GM12878 (cell line): ENCODE measurements around the gene MAGEA1. TPM values are rescaled to one million over a fixed set of nuclear protein-coding genes. Genes with fewer than 3 reads are reported as not detected.
A peak's percentile ranks its signal among the peaks of the same experiment; 100 is the strongest.
"Not testable (repeated sequence)": the region's sequence is repeated elsewhere in the genome, so short reads cannot be mapped to it uniquely, and the experiment has no call there.

Experiments
- ATAC-seq: fragments of 200-7000 bp; cut with Tn5 transposase; 3 replicates; pipeline ENCODE4 v1.9.1; 2020; ENCODE audit warnings: mild to moderate bottlenecking, moderate library complexity
- BruUV-seq: library from RNA; stranded (reverse); fragments of 400-500 nt; replicated peaks from 2 replicates; lab custom pipeline; 2021; lab: Mats Ljungman, UMichigan
- CTCF ChIA-PET: fragments of 300-600 bp; sonication (Branson Sonifier 250); formaldehyde crosslinking; extraction: SDS; loops from one replicate; lab custom pipeline; 2021; ENCODE audit warnings: inconsistent platforms; lab: Yijun Ruan, JAX
- POLR2A ChIA-PET: fragments of 350-600 bp; formaldehyde crosslinking; extraction: SDS; loops from one replicate; lab custom pipeline; 2021; ENCODE audit warnings: inconsistent platforms; lab: Charles Lee
- RAD21 ChIA-PET: fragments of 300-600 bp; sonication (Branson Sonifier 250); formaldehyde crosslinking; loops from one replicate; lab custom pipeline; 2023; ENCODE audit warnings: antibody characterized with exemption; ENCODE audit not compliant: unreplicated experiment; lab: Charles Lee
- SMC1A ChIA-PET: fragments of 300-600 bp; sonication (Branson Sonifier 250); formaldehyde crosslinking; loops from one replicate; lab custom pipeline; 2023; ENCODE audit not compliant: unreplicated experiment, uncharacterized antibody; lab: Charles Lee
- DNase-seq: peaks from one replicate; pipeline ENCODE4 v3.0.0-alpha.2; 2011; ENCODE audit warnings: low read depth, low spot score
- FAIRE-seq: peaks from 3 replicates; lab custom pipeline; 2011; peaks lifted over from hg19 to GRCh38; lab: Jason Lieb, UNC
- H2AFZ ChIP-seq: 2 replicates; pipeline ENCODE4 v1.6.0; 2011; ENCODE audit warnings: low read depth, low read length, control low read depth; ENCODE audit not compliant: control insufficient read depth
- H3K27ac ChIP-seq: 2 replicates; pipeline ENCODE4 v1.5.1; 2011; ENCODE audit warnings: control low read depth; ENCODE audit not compliant: control insufficient read depth, insufficient read depth
- H3K27me3 ChIP-seq, 2 experiments: replicated peaks in 1 of 2; 2 replicates each; pipeline versions ENCODE4 v1.6.0 to v1.6.1; 2011; ENCODE audit warnings: low read length in 1 of 2; ENCODE audit not compliant: control insufficient read depth in 2 of 2, insufficient read depth in 2 of 2
- H3K36me3 ChIP-seq, 2 experiments: 2 replicates each; pipeline ENCODE4 v1.5.1; 2011; ENCODE audit warnings: low read length in 1 of 2; ENCODE audit not compliant: control insufficient read depth in 2 of 2, insufficient read depth in 2 of 2
- H3K4me1 ChIP-seq: 2 replicates; pipeline ENCODE4 v1.6.1; 2011; ENCODE audit warnings: mild to moderate bottlenecking, low read length, moderate library complexity, mixed read lengths; ENCODE audit not compliant: control insufficient read depth, insufficient read depth
- H3K4me2 ChIP-seq: 2 replicates; pipeline ENCODE4 v1.6.0; 2011; ENCODE audit warnings: control low read depth; ENCODE audit not compliant: control insufficient read depth, insufficient read depth
- H3K4me3 ChIP-seq: fragments of 200-600 bp; sonication (generic); 2 replicates; pipeline ENCODE4 v1.5.1; 2016
- H3K79me2 ChIP-seq: 2 replicates; pipeline ENCODE4 v1.6.0; 2011; ENCODE audit warnings: low read length; ENCODE audit not compliant: control insufficient read depth, insufficient read depth
- H3K9ac ChIP-seq: 2 replicates; pipeline ENCODE4 v1.8.0; 2011; ENCODE audit warnings: low read length, control low read depth, mixed read lengths; ENCODE audit not compliant: control insufficient read depth, insufficient read depth
- H3K9me3 ChIP-seq: replicated peaks from 3 replicates; pipeline ENCODE4 v1.5.1; 2011; ENCODE audit warnings: mild to moderate bottlenecking, low read length; ENCODE audit not compliant: control insufficient read depth, insufficient read depth
- H4K20me1 ChIP-seq: 2 replicates; pipeline ENCODE4 v1.6.0; 2011; ENCODE audit not compliant: control insufficient read depth, insufficient read depth
- EP300 ChIP-seq, 2 experiments: fragments of 150-350 bp in 1 of 2; IDR thresholded peaks; 2 replicates each; pipeline ENCODE4 v1.6.1; 2011 to 2012; ENCODE audit warnings: low read depth in 2 of 2, low read length in 2 of 2, borderline replicate concordance in 1 of 2, improper control_type of control experiment in 1 of 2, inconsistent platforms in 1 of 2; ENCODE audit not compliant: control insufficient read depth in 1 of 2
- NFYB ChIP-seq: IDR thresholded peaks from 2 replicates; pipeline ENCODE4 v1.6.1; 2011; ENCODE audit warnings: low read depth, mild to moderate bottlenecking, low read length, improper control_type of control experiment, moderate library complexity; ENCODE audit not compliant: insufficient read depth
- WGBS: methylation state at CpG from one replicate; pipeline ENCODE4 v1.1.6; 2016; ENCODE audit warnings: low lambda C conversion rate; ENCODE audit not compliant: insufficient replicate concordance, insufficient coverage; ENCODE audit errors: missing lambda C conversion rate; 5-methylcytosine and 5-hydroxymethylcytosine counted together
- in situ Hi-C: fragments of 300-500 bp; cut with MboI; formaldehyde crosslinking; loops from 9 replicates; pipeline ENCODE4 v1.14.3; 2018; ENCODE audit warnings: mixed read lengths
- intact Hi-C: fragments of 100-400 bp; cut with micrococcal nuclease; formaldehyde crosslinking; loops from one replicate; pipeline ENCODE4 v1.14.2; 2022; ENCODE audit not compliant: unreplicated experiment
- polyA plus RNA-seq, 11 experiments: library from polyadenylated mRNA; depleted of rRNA in 4 of 11; unstranded in 6 of 11; stranded (reverse) in 5 of 11; fragments of >200 nt; fragmentation: Nextera tagmentation in 4 of 11; fragmentation: Illumina TruSeq in 1 of 11; extraction: Ambion mirVana in 4 of 11; extraction: Trizol in 1 of 11; gene quantifications; 1 replicate in 1 of 11; 2 replicates in 10 of 11; pipeline versions ENCODE4 v1.2.1 to v1.2.3, GENCODE V29; 2011 to 2016; ENCODE audit warnings: inconsistent platforms in 2 of 11, missing spikeins in 2 of 11, low read depth in 1 of 11
- total RNA-seq, 4 experiments: library from RNA; depleted of rRNA in 3 of 4; stranded (reverse); fragments of >200 nt in 3 of 4; fragmentation: Illumina TruSeq in 1 of 4; extraction: Trizol in 1 of 4; gene quantifications; 2 replicates each; pipeline versions ENCODE4 v1.2.1 to v1.2.3, GENCODE V29; 2013 to 2021

The MAGEA1 gene
- total and polyA plus RNA-seq, 10 of the 15 experiments (the other 5 are each of a cell fraction or from before 2014, with no cell fraction given) = 0.31 TPM; not detected in 9

- Histone ChIP-seq H3K27ac (no peak overlapping the region), H3K9me3 (no peaks in the 10 kb centered on the region), H3K27me3 (no peaks in the 10 kb centered on the region), H3K36me3 (no peaks in the 10 kb centered on the region), H3K9ac (no peak overlapping the region), H4K20me1 (no peaks in the 10 kb centered on the region), H3K4me3 (no peak overlapping the region), H3K4me2 (no peak overlapping the region), H3K79me2 (no peaks in the 10 kb centered on the region), H2AFZ (no peak overlapping the region), H3K4me1 (no peaks in the 10 kb centered on the region)
- in situ Hi-C loops = loop anchor here (25.0 kb wide), 1 partner anchor 148 kb away; the partner anchor contains the start of gene PNMA6F
- ATAC-seq (no peak), FAIRE-seq (no peak), DNase-seq (no peak)
- ChIA-PET CTCF (no interaction called here), SMC1A (no interaction called here), POLR2A (no interaction called here), RAD21 (no interaction called here)
- WGBS = 16% methylated on average over 3 of the region's 3 CpGs
- BruUV-seq = no TSS peak
- intact Hi-C loops = no loop called here
- TF ChIP-seq NFYB = peak; percentile 58; the same call in 1 of the 2 replicates
- no peak for TF ChIP-seq EP300 (IDR thresholded peaks at IDR 0.05; ENCODE audit: borderline replicate concordance in 1 of 2, control insufficient read depth in 1 of 2, low read depth in 2 of 2, low read length in 2 of 2)
Observed at GRCh38 chrX:153164733-153165132, 14.4 kb upstream of the MAGEA1 start.

- H3K9me3 ChIP-seq, H2AFZ ChIP-seq, H3K9ac ChIP-seq, POLR2A ChIA-PET, H4K20me1 ChIP-seq, FAIRE-seq, CTCF ChIA-PET, H3K79me2 ChIP-seq, H3K27me3 ChIP-seq, H3K4me3 ChIP-seq, ATAC-seq, H3K4me1 ChIP-seq, DNase-seq, SMC1A ChIA-PET, H3K36me3 ChIP-seq, RAD21 ChIA-PET, intact Hi-C loops, BruUV-seq, H3K27ac ChIP-seq, H3K4me2 ChIP-seq: not testable (repeated sequence)
- 0% methylated on average over 1 of the region's 4 CpGs for WGBS
- in situ Hi-C loops = loop anchor here (25.0 kb wide), 1 partner anchor 144 kb away; the partner anchor contains the start of gene PNMA6F
Observed at GRCh38 chrX:153168423-153168822, 10.7 kb upstream of the MAGEA1 start.
